Measurements from ENCODE around the gene ARHGAP8. TPM values are rescaled to one million over a fixed set of nuclear protein-coding genes. Genes with fewer than 3 reads are reported as not detected.

The ARHGAP8 gene
- total RNA-seq, 4 donors from 2014 or later: 14.9 to 38.8 (median 18.3) TPM

DNA sequence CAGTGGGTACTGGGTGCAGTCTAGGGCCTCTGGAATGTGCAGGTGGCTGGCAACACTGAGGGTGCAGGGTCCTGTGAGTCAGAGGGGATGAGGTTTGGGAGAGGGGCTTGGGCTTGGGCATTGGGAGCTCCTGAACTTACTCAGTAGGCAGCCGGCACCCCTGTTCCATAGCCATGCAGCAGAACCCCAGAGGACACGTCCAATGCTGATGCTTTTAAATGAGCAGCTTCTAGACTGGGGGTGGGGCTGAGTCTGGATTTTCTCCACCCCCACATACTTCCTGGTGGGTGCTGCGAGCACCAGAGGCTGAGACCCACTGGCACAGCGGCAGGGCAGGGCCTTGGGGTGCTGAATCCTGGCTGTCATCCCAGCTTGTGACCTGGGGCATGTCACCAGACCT, 71.4 kb downstream of the ARHGAP8 start:
- Histone ChIP-seq H3K4me3 (no peak overlapping the region), H3K4me1 (no peaks in the 10 kb centered on the region), H3K36me3 (no peaks in the 10 kb centered on the region), H3K27ac (no peak overlapping the region), H3K9me3 (no peaks in the 10 kb centered on the region), H3K27me3 (no peaks in the 10 kb centered on the region)
- DNase-seq: no peak
- TF ChIP-seq POLR2A (IDR thresholded peaks at IDR 0.05) (no peak), CTCF (IDR thresholded peaks at IDR 0.05) (no peak)

DNA sequence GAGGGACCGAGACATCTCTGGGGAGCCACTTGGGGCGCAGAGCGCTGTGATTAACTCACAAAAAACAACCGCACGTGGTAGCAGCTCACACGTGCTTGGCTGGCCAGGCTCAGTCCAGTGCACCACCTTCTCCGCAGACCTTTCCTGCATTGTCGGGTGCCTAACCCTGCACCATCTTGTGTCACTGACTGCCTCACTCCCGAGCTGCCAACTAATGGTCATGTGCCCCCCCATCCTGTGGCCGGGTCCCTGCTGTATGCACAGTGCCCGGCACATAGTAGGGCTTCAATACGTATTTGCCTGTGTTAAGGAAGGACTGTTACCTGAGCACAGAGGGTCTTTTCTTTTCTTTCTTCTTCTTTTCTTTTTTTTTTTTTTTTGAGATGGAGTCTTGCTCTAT, 71.9 kb downstream of the ARHGAP8 start:
- Histone ChIP-seq H3K9me3 (no peaks in the 10 kb centered on the region), H3K27me3 (no peaks in the 10 kb centered on the region), H3K4me1 (no peaks in the 10 kb centered on the region), H3K4me3 (no peak overlapping the region), H3K36me3 (no peaks in the 10 kb centered on the region), H3K27ac (no peak overlapping the region)
- no peak for DNase-seq
- no peak for TF ChIP-seq CTCF (IDR thresholded peaks at IDR 0.05)
- TF ChIP-seq POLR2A (IDR thresholded peaks at IDR 0.05): no peak

DNA sequence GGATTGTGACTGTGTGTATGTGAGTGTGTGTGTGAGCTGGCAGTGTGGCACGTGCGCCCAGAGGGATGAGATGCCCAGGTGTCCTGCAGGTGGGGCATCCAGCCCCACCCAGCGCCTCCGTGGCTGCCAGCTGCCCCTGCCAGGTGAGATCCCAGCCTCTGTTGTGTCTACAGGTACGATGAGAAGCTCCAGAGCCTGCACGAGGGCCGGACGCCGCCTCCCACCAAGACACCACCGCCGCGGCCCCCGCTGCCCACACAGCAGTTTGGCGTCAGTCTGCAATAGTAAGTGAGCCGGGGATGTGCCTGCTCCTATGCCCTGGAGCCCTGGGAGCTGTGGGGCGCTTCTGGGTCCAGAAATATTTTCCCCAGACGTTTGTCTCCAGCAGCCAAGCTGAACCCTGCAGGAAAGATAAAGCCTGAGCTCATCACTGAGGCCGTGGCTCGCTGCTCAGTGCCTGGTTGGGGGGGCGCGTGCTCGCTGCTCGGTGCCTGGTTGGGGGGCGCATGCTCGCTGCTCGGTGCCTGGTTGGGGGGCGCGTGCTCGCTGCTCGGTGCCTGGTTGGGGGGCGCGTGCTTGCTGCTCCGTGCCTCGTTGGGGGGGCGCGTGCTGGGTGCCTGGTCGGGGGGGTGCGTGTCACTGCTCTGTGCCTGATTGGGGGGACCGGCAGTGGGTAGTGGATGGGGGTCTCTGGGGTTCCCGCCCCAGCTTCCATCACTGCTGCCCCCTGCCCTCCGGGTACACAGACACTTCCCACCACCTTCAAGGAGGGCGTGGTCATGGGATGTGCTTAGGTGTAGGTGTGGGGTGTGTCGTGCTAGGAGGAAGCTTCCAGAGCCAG, 73.2 kb downstream of the ARHGAP8 start:
- no peaks in the 10 kb centered on the region for H3K9me3 ChIP-seq
- no peaks in the 10 kb centered on the region for H3K4me1 ChIP-seq
- H3K36me3 ChIP-seq: no peaks in the 10 kb centered on the region
- DNase-seq: no peak
- H3K27me3 ChIP-seq: no peaks in the 10 kb centered on the region
- H3K4me3 ChIP-seq: no peak overlapping the region
- TF ChIP-seq POLR2A (IDR thresholded peaks at IDR 0.05) (no peak), CTCF (IDR thresholded peaks at IDR 0.05) (no peak)
- no peak overlapping the region for H3K27ac ChIP-seq

DNA sequence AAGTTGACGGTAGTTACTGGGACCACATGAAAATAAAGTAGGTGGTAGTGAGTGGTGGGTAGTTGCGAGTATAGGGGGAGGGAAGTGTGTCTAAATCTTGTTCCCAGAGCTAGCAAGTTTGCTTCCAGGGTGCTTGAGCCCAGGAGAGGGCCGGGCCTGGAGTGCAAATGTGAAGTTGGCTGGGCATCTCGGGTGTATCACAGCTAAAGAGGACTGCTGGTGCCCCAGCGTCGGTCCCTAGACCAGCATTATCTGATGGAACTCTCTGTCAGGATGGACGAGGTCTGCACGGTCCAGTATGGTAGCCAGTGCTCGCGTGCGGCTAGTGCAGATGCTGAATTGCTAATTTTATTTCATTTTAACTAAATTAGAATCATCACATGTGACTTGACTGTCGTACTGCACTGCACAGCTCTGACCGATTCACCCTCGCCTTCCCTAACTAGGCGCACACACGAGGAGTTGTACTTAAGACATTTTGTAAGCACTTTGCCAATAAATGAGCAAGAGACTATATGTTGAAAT, 75.4 kb downstream of the ARHGAP8 start:
- Histone ChIP-seq H3K27me3 (no peaks in the 10 kb centered on the region), H3K9me3 (no peaks in the 10 kb centered on the region), H3K27ac (no peak overlapping the region), H3K36me3 (no peaks in the 10 kb centered on the region), H3K4me3 (no peak overlapping the region), H3K4me1 (no peaks in the 10 kb centered on the region)
- no peak for TF ChIP-seq CTCF (IDR thresholded peaks at IDR 0.05)
- no peak for DNase-seq

DNA sequence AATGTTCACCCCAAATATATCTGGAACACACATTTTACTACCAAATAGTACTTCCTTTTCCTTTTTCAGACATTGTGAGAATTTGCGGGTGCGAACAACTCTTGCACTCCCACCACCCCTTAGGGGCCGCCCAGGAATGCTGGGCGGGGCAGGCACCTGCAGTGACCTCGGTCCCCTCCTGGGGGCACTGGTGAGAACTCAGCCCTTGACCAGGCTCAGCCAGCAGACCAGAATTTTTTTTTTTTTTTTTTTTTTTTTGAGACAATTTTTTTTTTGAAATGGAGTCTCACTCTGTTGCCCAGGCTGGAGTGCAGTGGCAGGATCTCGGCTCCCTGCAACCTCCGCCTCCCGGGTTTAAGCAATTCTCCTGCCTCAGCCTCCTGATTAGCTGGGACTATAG, 75.8 kb downstream of the ARHGAP8 start:
- Histone ChIP-seq H3K4me3 (no peak overlapping the region), H3K27ac (no peak overlapping the region), H3K36me3 (no peaks in the 10 kb centered on the region), H3K4me1 (no peaks in the 10 kb centered on the region), H3K27me3 (no peaks in the 10 kb centered on the region), H3K9me3 (no peaks in the 10 kb centered on the region)
- TF ChIP-seq CTCF (IDR thresholded peaks at IDR 0.05) (peak in 3 of 6 experiments; percentile 6 to 19 (median 18)), POLR2A (IDR thresholded peaks at IDR 0.05) (no peak)
- DNase-seq: no peak
